ENCODE results near the gene RANBP1. TPM values are rescaled to one million over a fixed set of nuclear protein-coding genes. Genes with fewer than 3 reads are reported as not detected.
A peak's percentile ranks its signal among the peaks of the same experiment; 100 is the strongest.

The RANBP1 gene
- total RNA-seq, 5 donors from 2014 or later (not counting 1 experiment from before 2014, with no cell fraction given): 64.0 to 81.1 (median 75.4) TPM

DNA sequence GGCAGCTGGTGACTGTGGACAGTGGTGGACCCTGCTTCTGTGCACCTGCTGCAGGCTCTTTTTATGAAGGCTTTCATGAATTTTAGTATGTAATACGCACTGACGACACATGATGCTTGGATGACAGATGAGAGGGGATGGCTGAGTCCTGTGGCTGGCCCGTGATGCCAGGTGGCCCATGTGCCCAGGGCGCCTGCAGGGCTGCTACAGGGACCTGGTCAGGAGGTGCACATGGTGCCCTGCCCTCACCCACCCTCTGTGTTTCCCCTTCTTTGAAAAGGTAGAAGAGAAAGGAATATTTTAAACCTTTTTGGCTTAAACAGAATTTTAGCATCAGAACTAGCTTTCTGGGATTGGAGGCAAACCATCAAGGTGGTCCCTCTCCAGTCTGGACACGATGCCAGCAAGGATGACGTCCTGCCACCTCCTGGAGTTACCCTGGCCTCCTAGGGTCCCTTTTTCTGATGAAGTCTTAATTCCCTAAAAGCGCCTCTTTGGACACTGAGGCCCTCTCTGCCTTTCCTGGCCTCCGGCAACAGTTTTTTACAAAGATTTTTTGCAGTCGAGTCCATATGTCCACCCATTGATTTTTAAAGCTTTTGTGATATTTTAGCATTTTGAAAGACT, 5.4 kb upstream of the RANBP1 start:
- no peaks in the 10 kb centered on the region for H3K27me3 ChIP-seq (replicated peaks in 1 of 2; ENCODE audit: control insufficient read depth in 2 of 2, extremely low read depth in 1 of 2, insufficient read depth in 2 of 2, low read length in 1 of 2)
- peaks cover 1 to 51% of the 10 kb centered on the region in 2 experiments for H3K4me1 ChIP-seq (ENCODE audit: control insufficient read depth in 1 of 2, extremely low read depth in 1 of 2, insufficient read depth in 2 of 2, low read length in 2 of 2)
- no peak for ATAC-seq (replicated peaks in 1 of 4)
- H3K36me3 ChIP-seq (ENCODE audit: control insufficient read depth in 2 of 2, extremely low read depth in 1 of 2, insufficient read depth in 1 of 2, low read length in 1 of 2): peaks cover 29 to 92% of the 10 kb centered on the region in 2 donors
- H3K9me3 Mint-ChIP-seq: no peaks in the 10 kb centered on the region
- no peak overlapping the region for H3K4me3 ChIP-seq (ENCODE audit: control insufficient read depth in 1 of 2, extremely low read depth in 1 of 2, low read length in 1 of 2)
- H3K4me1 Mint-ChIP-seq: peaks cover 5 to 21% (median 19%) of the 10 kb centered on the region in 3 donors
- H3K36me3 Mint-ChIP-seq: peaks cover 20% of the 10 kb centered on the region
- no peaks in the 10 kb centered on the region for H3K9me3 ChIP-seq
- 94% methylated on average over 6 of the region's 9 CpGs for WGBS (ENCODE audit: insufficient coverage)
- DNase-seq: no peak
- H3K27ac Mint-ChIP-seq: peak overlapping the region; percentile 48 to 66
- H3K4me3 Mint-ChIP-seq: no peak overlapping the region
- H3K27me3 Mint-ChIP-seq: no peaks in the 10 kb centered on the region
- ChIA-PET POLR2A (no interaction called here), CTCF (interaction anchor here in 1 of 2 donors (1.1 kb wide), 1 partner anchor 10 kb away, joined by 4 read pairs; no protein-coding TSS in a partner anchor)
- H3K27ac ChIP-seq (ENCODE audit: low read length): peak overlapping the region; percentile 38

DNA sequence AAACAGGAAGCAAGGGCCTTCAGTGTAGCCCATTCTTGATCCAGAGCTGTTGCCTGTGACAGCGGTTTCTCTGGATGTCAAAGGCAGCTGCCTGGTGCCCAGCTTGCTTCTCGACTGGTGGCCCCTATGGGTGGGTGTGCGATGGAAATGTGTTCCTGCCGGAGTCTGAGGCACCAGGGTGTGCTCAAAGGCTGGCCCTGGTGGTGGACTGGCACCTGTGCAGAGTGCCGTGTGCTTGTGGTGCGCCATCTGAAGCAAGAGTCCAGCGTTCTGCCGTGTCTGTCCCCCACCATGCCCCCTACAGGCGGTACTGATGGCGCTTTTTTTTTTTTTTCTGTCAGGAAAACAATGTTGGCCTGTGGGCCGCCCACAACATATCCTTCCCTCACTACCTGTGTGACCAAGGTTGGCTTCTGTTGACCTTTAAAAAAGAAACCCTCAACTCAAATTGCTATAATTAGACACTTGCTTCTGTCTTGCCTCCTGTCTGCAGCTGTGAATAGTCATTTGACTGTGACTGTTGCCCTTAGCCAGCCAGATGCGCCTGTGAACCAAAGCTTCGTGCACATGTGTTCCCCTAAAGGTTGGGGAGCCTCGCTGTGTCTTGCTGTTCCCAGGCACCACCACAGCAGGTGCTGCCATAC, 4.7 kb upstream of the RANBP1 start:
- DNase-seq: peak in 3 of 35 experiments; percentile 28 to 62 (median 34)
- Mint-ChIP-seq H3K27ac (peak overlapping the region; percentile 66 to 82), H3K36me3 (peaks cover 20% of the 10 kb centered on the region), H3K4me1 (peaks cover 6 to 24% (median 22%) of the 10 kb centered on the region in 3 donors), H3K9me3 (no peaks in the 10 kb centered on the region), H3K27me3 (no peaks in the 10 kb centered on the region), H3K4me3 (no peak overlapping the region)
- CTCF ChIA-PET: interaction anchor here in 1 of 2 donors (0.9 to 1.1 kb wide), 2 partner anchors 9 to 10 kb away, joined by 4 read pairs; no protein-coding TSS in a partner anchor
- peaks cover 29 to 90% of the 10 kb centered on the region in 2 donors for H3K36me3 ChIP-seq (ENCODE audit: control insufficient read depth in 2 of 2, extremely low read depth in 1 of 2, insufficient read depth in 1 of 2, low read length in 1 of 2)
- H3K4me1 ChIP-seq (ENCODE audit: control insufficient read depth in 1 of 2, extremely low read depth in 1 of 2, insufficient read depth in 2 of 2, low read length in 2 of 2): peaks cover 8 to 58% of the 10 kb centered on the region in 2 experiments
- no peaks in the 10 kb centered on the region for H3K9me3 ChIP-seq
- H3K27me3 ChIP-seq (replicated peaks in 1 of 2; ENCODE audit: control insufficient read depth in 2 of 2, extremely low read depth in 1 of 2, insufficient read depth in 2 of 2, low read length in 1 of 2): no peaks in the 10 kb centered on the region
- POLR2A ChIA-PET: no interaction called here
- peak; percentile 36 to 69 (median 47) for ATAC-seq (replicated peaks in 1 of 4)
- H3K27ac ChIP-seq (ENCODE audit: low read length): peak overlapping the region; percentile 38
- H3K4me3 ChIP-seq (ENCODE audit: control insufficient read depth in 1 of 2, extremely low read depth in 1 of 2, low read length in 1 of 2): no peak overlapping the region
- 19% methylated on average over 10 of the region's 14 CpGs for WGBS (ENCODE audit: insufficient coverage)

DNA sequence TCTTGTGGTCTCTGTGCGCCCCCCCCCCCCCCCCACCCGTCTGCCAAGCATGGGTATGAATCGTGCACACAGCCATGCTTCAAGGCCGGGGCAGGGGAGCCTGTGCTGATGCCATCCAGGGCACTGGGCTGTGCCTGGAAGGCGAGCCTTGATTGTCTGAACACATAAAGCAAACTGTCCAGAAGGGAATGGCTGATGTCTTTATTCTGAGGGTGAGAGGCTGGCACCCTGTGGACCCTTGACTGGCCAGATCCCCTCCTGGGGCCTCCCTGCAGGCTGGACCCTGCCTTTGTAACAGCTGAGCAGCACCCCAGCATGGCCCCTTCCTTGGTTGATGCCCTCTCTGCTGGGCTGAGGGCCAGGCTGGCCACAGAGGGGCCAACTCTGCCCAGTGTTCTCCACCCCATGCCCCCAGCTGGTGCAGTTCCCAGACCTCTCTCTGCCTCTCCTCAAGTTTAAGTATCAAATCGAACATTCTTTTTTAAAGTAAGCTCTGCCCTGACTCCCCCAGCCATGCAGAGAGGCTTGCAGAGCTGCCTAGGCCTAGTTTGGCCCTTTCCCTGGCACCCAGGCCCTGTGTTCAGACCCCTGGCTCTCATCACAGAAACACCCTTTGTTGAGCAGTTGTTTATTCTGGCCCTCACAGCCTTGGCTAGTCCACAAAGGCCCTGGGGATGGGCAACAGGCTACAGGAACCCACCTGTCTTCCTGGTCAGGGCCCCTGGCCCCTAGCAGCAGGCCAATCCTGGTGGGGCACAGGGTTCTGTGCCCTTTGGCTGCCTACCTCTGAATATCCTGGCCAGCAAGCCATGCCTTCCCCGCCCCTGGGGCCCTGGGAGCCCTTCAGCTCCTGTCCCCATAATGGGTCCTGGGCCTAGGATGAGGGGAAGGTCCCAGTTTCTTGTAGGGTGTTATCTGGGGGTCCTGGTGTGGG, 3.9 kb upstream of the RANBP1 start:
- Mint-ChIP-seq H3K27me3 (no peaks in the 10 kb centered on the region), H3K4me3 (no peak overlapping the region), H3K9me3 (no peaks in the 10 kb centered on the region), H3K27ac (peak overlapping the region; percentile 66 to 73), H3K36me3 (peaks cover 20% of the 10 kb centered on the region), H3K4me1 (peaks cover 12 to 28% (median 24%) of the 10 kb centered on the region in 3 donors)
- CTCF ChIA-PET: interaction anchor here in 1 of 2 donors (0.9 kb wide), 1 partner anchor 10 kb away, joined by 4 read pairs; no protein-coding TSS in a partner anchor
- H3K4me1 ChIP-seq (ENCODE audit: control insufficient read depth in 1 of 2, extremely low read depth in 1 of 2, insufficient read depth in 2 of 2, low read length in 2 of 2): peaks cover 9 to 66% of the 10 kb centered on the region in 2 experiments
- H3K27ac ChIP-seq (ENCODE audit: low read length): peak overlapping the region; percentile 38
- ATAC-seq (replicated peaks in 1 of 4) (no peak), DNase-seq (no peak)
- H3K27me3 ChIP-seq (replicated peaks in 1 of 2; ENCODE audit: control insufficient read depth in 2 of 2, extremely low read depth in 1 of 2, insufficient read depth in 2 of 2, low read length in 1 of 2): no peaks in the 10 kb centered on the region
- no peaks in the 10 kb centered on the region for H3K9me3 ChIP-seq
- no peak overlapping the region for H3K4me3 ChIP-seq (ENCODE audit: control insufficient read depth in 1 of 2, extremely low read depth in 1 of 2, low read length in 1 of 2)
- peaks cover 26 to 82% of the 10 kb centered on the region in 2 donors for H3K36me3 ChIP-seq (ENCODE audit: control insufficient read depth in 2 of 2, extremely low read depth in 1 of 2, insufficient read depth in 1 of 2, low read length in 1 of 2)
- POLR2A ChIA-PET: interaction anchor here in 1 of 2 donors (0.6 kb wide), 1 partner anchor 1014 kb away, joined by 3 read pairs; no protein-coding TSS in a partner anchor
- WGBS (ENCODE audit: insufficient coverage): 70% methylated on average over 4 of the region's 7 CpGs

DNA sequence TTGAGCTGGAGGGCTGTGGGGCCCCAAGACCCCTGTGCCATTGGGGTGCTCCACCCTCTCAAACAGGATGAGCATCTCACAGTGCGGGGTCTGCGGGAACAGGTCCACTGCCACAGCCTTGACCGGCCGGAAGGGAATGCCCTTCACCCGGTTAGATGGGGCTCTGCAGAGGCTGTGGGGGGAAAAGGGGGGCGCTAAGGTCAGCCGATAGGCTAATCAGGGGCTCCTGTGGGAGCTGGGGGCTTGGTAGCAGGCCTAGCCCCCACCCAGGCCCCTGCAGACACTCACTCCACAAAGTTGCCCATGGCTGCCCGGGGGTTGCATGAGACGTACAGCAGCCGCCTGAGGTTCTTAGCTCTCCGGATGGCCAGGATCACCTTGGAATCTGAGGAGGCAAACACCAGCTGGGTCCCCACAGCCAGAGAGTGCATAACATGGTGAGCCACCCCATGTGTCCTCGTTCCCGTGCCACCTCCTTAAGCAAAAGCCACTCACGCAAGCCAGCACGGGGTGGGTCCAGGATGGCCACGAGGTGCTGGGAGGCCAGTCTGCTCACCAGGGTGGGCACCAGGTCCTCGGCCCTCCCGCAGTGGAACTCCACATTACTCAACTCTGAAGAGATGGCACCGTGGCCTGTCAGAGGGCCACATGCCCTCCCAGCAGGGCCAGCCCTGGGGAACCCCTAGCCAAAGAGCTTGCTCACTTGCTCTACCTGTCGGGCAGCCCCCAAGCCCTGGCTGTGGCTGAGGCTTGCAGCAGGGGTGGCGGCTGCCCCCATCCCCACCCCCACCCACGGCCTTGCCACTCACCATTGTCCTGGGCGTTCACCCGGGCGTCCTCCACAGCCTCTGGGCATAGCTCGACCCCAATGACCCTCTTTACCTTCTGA, 3.0 kb upstream of the RANBP1 start:
- no peak overlapping the region for H3K4me3 ChIP-seq (ENCODE audit: control insufficient read depth in 1 of 2, extremely low read depth in 1 of 2, low read length in 1 of 2)
- H3K4me3 Mint-ChIP-seq: no peak overlapping the region
- H3K9me3 ChIP-seq: no peaks in the 10 kb centered on the region
- ChIA-PET CTCF (interaction anchor here in 1 of 2 donors (0.6 kb wide), 1 partner anchor 160 kb away, joined by 4 read pairs; no protein-coding TSS in a partner anchor), POLR2A (interaction anchor here in 1 of 2 donors (0.6 kb wide), 3 partner anchors 32 to 1015 kb away, joined by 3 to 4 read pairs (median 4); no protein-coding TSS in a partner anchor)
- no peaks in the 10 kb centered on the region for H3K9me3 Mint-ChIP-seq
- no peak overlapping the region for H3K27ac ChIP-seq (ENCODE audit: low read length)
- H3K27ac Mint-ChIP-seq: no peak overlapping the region
- H3K4me1 Mint-ChIP-seq: peaks cover 12 to 32% (median 24%) of the 10 kb centered on the region in 3 donors
- H3K36me3 ChIP-seq (ENCODE audit: control insufficient read depth in 2 of 2, extremely low read depth in 1 of 2, insufficient read depth in 1 of 2, low read length in 1 of 2): peaks cover 21 to 73% of the 10 kb centered on the region in 2 donors
- DNase-seq (no peak), ATAC-seq (replicated peaks in 1 of 4) (no peak)
- 95% methylated on average over 14 of the region's 26 CpGs for WGBS (ENCODE audit: insufficient coverage)
- H3K4me1 ChIP-seq (ENCODE audit: control insufficient read depth in 1 of 2, extremely low read depth in 1 of 2, insufficient read depth in 2 of 2, low read length in 2 of 2): peaks cover 9 to 67% of the 10 kb centered on the region in 2 experiments
- H3K27me3 Mint-ChIP-seq: no peaks in the 10 kb centered on the region
- no peaks in the 10 kb centered on the region for H3K27me3 ChIP-seq (replicated peaks in 1 of 2; ENCODE audit: control insufficient read depth in 2 of 2, extremely low read depth in 1 of 2, insufficient read depth in 2 of 2, low read length in 1 of 2)
- H3K36me3 Mint-ChIP-seq: peaks cover 13% of the 10 kb centered on the region

DNA sequence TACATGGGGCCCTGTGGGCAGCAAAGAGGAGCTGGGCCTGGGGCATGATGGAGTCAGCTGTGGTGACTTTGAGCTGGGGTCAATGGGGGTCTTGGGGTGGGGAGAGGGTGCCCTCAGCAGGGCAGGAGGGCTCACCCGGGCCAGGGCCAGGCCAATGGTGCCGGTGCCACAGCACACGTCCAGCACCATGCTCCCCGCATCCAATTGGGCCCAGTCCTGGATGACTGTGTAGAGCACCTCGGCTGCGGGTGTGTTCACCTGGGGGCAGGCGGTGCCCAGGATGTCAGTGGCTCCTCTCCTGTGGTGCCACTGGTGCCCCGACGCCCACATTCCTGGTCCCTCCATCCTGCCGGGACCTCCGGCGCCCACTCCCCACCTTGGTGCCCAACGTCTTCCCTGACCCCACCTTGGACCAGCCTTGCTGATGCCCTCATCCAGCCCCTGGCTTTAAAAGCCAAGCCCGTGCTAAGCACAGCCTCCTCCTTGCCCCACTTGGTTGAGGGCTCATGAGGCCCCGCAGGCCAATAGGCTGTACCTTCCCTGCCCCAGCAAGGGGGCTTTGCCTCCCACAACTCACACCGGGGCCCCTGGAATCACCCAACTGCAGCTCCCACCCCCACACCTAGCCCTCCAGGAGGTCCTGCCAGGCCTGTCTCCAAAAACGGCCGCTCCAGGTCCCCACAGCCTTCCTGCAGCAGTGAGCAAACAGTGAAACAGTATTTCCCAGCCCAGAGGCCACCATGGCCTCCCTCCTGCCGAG, 2.2 kb upstream of the RANBP1 start:
- H3K4me1 ChIP-seq (ENCODE audit: control insufficient read depth in 1 of 2, extremely low read depth in 1 of 2, insufficient read depth in 2 of 2, low read length in 2 of 2): peaks cover 17 to 75% of the 10 kb centered on the region in 2 experiments
- H3K36me3 ChIP-seq (ENCODE audit: control insufficient read depth in 2 of 2, extremely low read depth in 1 of 2, insufficient read depth in 1 of 2, low read length in 1 of 2): peaks cover 13 to 64% of the 10 kb centered on the region in 2 donors
- Mint-ChIP-seq H3K27me3 (no peaks in the 10 kb centered on the region), H3K4me1 (peaks cover 16 to 40% (median 31%) of the 10 kb centered on the region in 3 donors), H3K4me3 (peak overlapping the region in 1 of 3 donors; percentile 21), H3K36me3 (peaks cover 9% of the 10 kb centered on the region), H3K9me3 (no peaks in the 10 kb centered on the region), H3K27ac (peak overlapping the region in 1 of 2 donors; percentile 44)
- no peaks in the 10 kb centered on the region for H3K9me3 ChIP-seq
- no peak overlapping the region for H3K27ac ChIP-seq (ENCODE audit: low read length)
- ATAC-seq (replicated peaks in 1 of 4) (no peak), DNase-seq (no peak)
- ChIA-PET POLR2A (interaction anchor here in 1 of 2 donors (0.6 kb wide), 2 partner anchors 33 to 155 kb away, joined by 4 read pairs; no protein-coding TSS in a partner anchor), CTCF (interaction anchor here in 1 of 2 donors (0.6 kb wide), 1 partner anchor 161 kb away, joined by 4 read pairs; no protein-coding TSS in a partner anchor)
- H3K4me3 ChIP-seq (ENCODE audit: control insufficient read depth in 1 of 2, extremely low read depth in 1 of 2, low read length in 1 of 2): no peak overlapping the region
- no peaks in the 10 kb centered on the region for H3K27me3 ChIP-seq (replicated peaks in 1 of 2; ENCODE audit: control insufficient read depth in 2 of 2, extremely low read depth in 1 of 2, insufficient read depth in 2 of 2, low read length in 1 of 2)
- 95% methylated on average over 16 of the region's 19 CpGs for WGBS (ENCODE audit: insufficient coverage)
